ENCODE results near the gene FAAP20.
A peak's percentile ranks its signal among the peaks of the same experiment; 100 is the strongest.
"Not testable (repeated sequence)": the region's sequence is repeated elsewhere in the genome, so short reads cannot be mapped to it uniquely, and the experiment has no call there.

FAAP20 gene

GRCh38 chr1:2154022-2154421, 40.5 kb downstream of the FAAP20 start:
- DNase-seq: no peak

- no peak for DNase-seq
These were observed 41.6 kb downstream of the FAAP20 start for GRCh38 chr1:2152954-2153353.

- DNase-seq: no peak
These were observed 42.7 kb downstream of the FAAP20 start for GRCh38 chr1:2151911-2152310.

GRCh38 chr1:2151252-2151651, 43.3 kb downstream of the FAAP20 start:
- peak; percentile 0 for DNase-seq

GRCh38 chr1:2150801-2151200, 43.8 kb downstream of the FAAP20 start:
- no peak for DNase-seq

- DNase-seq: no peak
These were observed 45.9 kb downstream of the FAAP20 start for GRCh38 chr1:2148691-2149090.

- DNase-seq: not testable (repeated sequence)
These were observed 46.7 kb downstream of the FAAP20 start for GRCh38 chr1:2147869-2148268.

GRCh38 chr1:2146836-2147517, 47.6 kb downstream of the FAAP20 start:
- DNase-seq: no peak

GRCh38 chr1:2145946-2146835, 48.4 kb downstream of the FAAP20 start:
- no peak for DNase-seq

GRCh38 chr1:2144501-2145090, 50.0 kb downstream of the FAAP20 start:
- DNase-seq: no peak

- no peak for DNase-seq
These were observed 50.6 kb downstream of the FAAP20 start for GRCh38 chr1:2143814-2144500.

GRCh38 chr1:2141025-2141424, 53.5 kb downstream of the FAAP20 start:
- DNase-seq: no peak
